ENCODE data around the gene TNC. TPM values are rescaled to one million over a fixed set of nuclear protein-coding genes. Genes with fewer than 3 reads are reported as not detected.

Gene TNC
- total RNA-seq, 4 donors from 2014 or later: 59.2 to 154 (median 99.3) TPM

- DNase-seq (ENCODE audit: low spot score in 2 of 2): no peak
- Histone ChIP-seq H3K27me3 (no peaks in the 10 kb centered on the region), H3K36me3 (no peaks in the 10 kb centered on the region), H3K4me3 (no peak overlapping the region), H3K27ac (no peak overlapping the region), H3K9me3 (no peaks in the 10 kb centered on the region), H3K4me1 (no peaks in the 10 kb centered on the region)
- TF ChIP-seq CTCF (IDR thresholded peaks at IDR 0.05) (no peak), EP300 (IDR thresholded peaks at IDR 0.05) (no peak), POLR2A (IDR thresholded peaks at IDR 0.05) (no peak)
- WGBS, 2 donors: 79 to 80% methylated on average over 2 of the region's 2 CpGs
Observed at GRCh38 chr9:115004545-115004944, 113.4 kb downstream of the TNC start.

DNA sequence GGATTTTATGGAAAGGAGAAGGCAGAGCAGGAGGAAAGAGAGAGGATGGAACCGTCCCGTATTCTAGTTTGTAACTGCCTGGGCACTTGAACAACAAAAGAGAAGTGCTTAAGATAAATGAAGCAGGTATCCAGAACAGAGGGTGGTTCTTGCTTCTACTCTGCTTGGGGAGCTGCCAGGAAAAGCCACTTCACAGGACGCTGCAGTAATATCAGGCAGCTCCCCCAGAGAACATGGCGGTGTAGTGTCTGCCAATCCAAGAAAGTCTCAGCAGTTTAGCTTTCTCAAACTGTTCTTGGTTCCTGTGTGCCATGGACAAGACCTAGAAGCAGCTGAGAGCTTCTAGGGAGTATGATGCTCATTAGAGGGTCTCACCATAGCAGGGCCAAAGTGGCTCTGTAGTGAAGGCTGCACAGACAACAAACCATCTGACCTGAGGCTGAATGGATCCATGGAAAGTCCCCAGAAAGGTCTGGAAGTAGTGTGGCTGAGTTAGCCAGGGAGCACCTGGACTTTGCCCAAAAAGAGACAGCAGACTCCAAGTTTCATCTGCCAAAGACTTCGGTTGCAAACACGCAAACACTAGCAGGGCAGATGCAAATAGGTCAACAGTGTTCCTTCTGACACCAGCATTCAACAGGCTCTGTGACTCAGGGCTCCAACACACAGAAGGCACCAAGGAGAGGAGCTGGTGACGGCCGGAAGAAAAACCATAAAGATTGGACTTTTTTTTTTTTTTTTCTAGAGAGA is 115.4 kb downstream of the TNC start:
- no peak for TF ChIP-seq EP300 (IDR thresholded peaks at IDR 0.05)
- TF ChIP-seq POLR2A (IDR thresholded peaks at IDR 0.05): no peak
- no peak for TF ChIP-seq CTCF (IDR thresholded peaks at IDR 0.05)
- H3K27me3 ChIP-seq: no peaks in the 10 kb centered on the region
- H3K27ac ChIP-seq: no peak overlapping the region
- no peak for DNase-seq (ENCODE audit: low spot score in 2 of 2)
- no peaks in the 10 kb centered on the region for H3K4me1 ChIP-seq
- no peak overlapping the region for H3K4me3 ChIP-seq
- WGBS, 2 donors: 75 to 79% methylated on average over 8 of the region's 8 CpGs
- H3K9me3 ChIP-seq: no peaks in the 10 kb centered on the region
- no peaks in the 10 kb centered on the region for H3K36me3 ChIP-seq

GRCh38 chr9:115000217-115000639 is 117.7 kb downstream of the TNC start:
- Histone ChIP-seq H3K4me3 (no peak overlapping the region), H3K9me3 (no peaks in the 10 kb centered on the region), H3K4me1 (no peaks in the 10 kb centered on the region), H3K27ac (no peak overlapping the region), H3K36me3 (no peaks in the 10 kb centered on the region), H3K27me3 (no peaks in the 10 kb centered on the region)
- DNase-seq (ENCODE audit: low spot score in 2 of 2): no peak
- 89 to 90% methylated on average over 7 of the region's 7 CpGs for WGBS, 2 donors
- TF ChIP-seq EP300 (IDR thresholded peaks at IDR 0.05) (no peak), CTCF (IDR thresholded peaks at IDR 0.05) (no peak), POLR2A (IDR thresholded peaks at IDR 0.05) (no peak)

GRCh38 chr9:114998326-114998725 is 119.6 kb downstream of the TNC start:
- TF ChIP-seq POLR2A (IDR thresholded peaks at IDR 0.05) (no peak), EP300 (IDR thresholded peaks at IDR 0.05) (no peak), CTCF (IDR thresholded peaks at IDR 0.05) (no peak)
- 80 to 90% methylated on average over 2 of the region's 2 CpGs for WGBS, 2 donors
- H3K9me3 ChIP-seq: no peaks in the 10 kb centered on the region
- no peak overlapping the region for H3K27ac ChIP-seq
- H3K36me3 ChIP-seq: no peaks in the 10 kb centered on the region
- H3K27me3 ChIP-seq: no peaks in the 10 kb centered on the region
- H3K4me1 ChIP-seq: no peaks in the 10 kb centered on the region
- no peak for DNase-seq (ENCODE audit: low spot score in 2 of 2)
- no peak overlapping the region for H3K4me3 ChIP-seq

GRCh38 chr9:114995681-114996221 is 122.2 kb downstream of the TNC start:
- H3K36me3 ChIP-seq: no peaks in the 10 kb centered on the region
- H3K4me3 ChIP-seq: no peak overlapping the region
- 68 to 73% methylated on average over 10 of the region's 10 CpGs for WGBS, 2 donors
- H3K9me3 ChIP-seq: no peaks in the 10 kb centered on the region
- no peak overlapping the region for H3K27ac ChIP-seq
- no peak for DNase-seq (ENCODE audit: low spot score in 2 of 2)
- no peaks in the 10 kb centered on the region for H3K4me1 ChIP-seq
- TF ChIP-seq EP300 (IDR thresholded peaks at IDR 0.05): peak in 1 of 2 donors; percentile 58
- no peak for TF ChIP-seq POLR2A (IDR thresholded peaks at IDR 0.05)
- H3K27me3 ChIP-seq: no peaks in the 10 kb centered on the region
